Measurements from ENCODE around the gene TOE1.
"Not testable (repeated sequence)": the region's sequence is repeated elsewhere in the genome, so short reads cannot be mapped to it uniquely, and the experiment has no call there.

- not testable (repeated sequence) for TF ChIP-seq POLR2A, CTCF (IDR thresholded peaks at IDR 0.05)
Observed at GRCh38 chr1:45360981-45361380, 21.0 kb downstream of the TOE1 start.

Measured in body of pancreas (tissue), 4 donors.